KOPT-K1 (cell line): ENCODE results near the gene ATP11A.

Experiments
- H3K27ac ChIP-seq: fragments of 200-600 bp; sonication (generic); 2 replicates; pipeline ENCODE4 v1.5.1; 2016; ENCODE audit warnings: antibody characterized with exemption, mild to moderate bottlenecking, low read depth, low read length; ENCODE audit not compliant: poor library complexity, severe bottlenecking
- H3K36me3 ChIP-seq: fragments of 200-600 bp; sonication (generic); 2 replicates; pipeline ENCODE4 v1.5.1; 2017; ENCODE audit warnings: antibody characterized with exemption, mild to moderate bottlenecking, low read length, moderate library complexity; ENCODE audit not compliant: insufficient read depth
- H3K9me3 ChIP-seq: fragments of 200-600 bp; sonication (generic); 2 replicates; pipeline ENCODE4 v1.5.1; 2017; ENCODE audit warnings: antibody characterized with exemption, low read length, mild to moderate bottlenecking; ENCODE audit not compliant: insufficient read depth, poor library complexity, severe bottlenecking

Gene ATP11A

DNA sequence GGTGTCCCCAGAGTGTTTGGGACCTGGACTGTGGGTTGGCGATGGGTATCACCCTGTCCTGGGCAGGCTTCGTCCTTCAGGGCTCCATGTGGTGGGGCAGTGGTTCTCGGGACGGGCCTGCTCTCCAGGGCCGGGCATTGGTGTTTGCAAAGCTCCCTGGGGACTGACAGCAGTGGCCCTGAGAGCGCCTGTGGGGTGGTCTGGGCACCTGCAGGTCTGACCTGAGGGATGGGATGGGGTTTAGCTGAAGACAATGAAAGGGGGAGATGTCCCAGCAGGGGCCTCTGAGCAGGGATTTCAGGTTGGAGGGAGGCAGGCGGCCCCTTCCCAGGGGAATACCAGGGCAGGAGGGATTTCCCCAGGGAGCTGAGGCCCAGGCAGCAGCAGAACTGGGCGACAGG, 210.9 kb downstream of the ATP11A start:
- Histone ChIP-seq H3K36me3 (no peaks in the 10 kb centered on the region), H3K27ac (no peak overlapping the region), H3K9me3 (peaks cover 31% of the 10 kb centered on the region)

DNA sequence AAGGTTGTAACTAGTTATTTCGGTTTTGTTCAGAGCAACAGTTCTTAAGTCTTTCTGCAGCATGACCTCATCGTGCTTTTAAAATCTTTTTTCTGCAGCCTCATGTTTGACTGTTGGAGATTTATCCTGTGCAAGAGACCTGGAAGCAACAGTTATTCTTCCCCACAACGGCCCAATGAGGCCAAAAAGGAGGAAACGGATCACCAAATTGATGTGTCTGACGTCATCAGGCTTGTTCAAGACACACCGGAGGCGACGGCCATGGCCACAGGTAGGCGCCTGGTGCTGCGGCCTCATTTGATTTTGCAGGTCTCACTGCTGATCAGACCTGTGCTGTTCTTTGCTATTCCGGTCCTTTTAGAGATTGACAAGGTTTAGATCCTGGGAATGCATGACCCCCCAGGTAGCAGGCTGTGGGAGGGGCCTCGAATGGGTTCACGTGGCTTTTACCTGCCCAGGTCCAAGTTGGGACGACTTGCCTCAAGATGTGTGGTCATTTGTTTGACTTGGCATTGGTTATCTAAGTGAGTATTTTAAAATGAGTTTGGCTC, 212.3 kb downstream of the ATP11A start:
- peaks cover 31% of the 10 kb centered on the region for H3K9me3 ChIP-seq
- no peak overlapping the region for H3K27ac ChIP-seq
- no peaks in the 10 kb centered on the region for H3K36me3 ChIP-seq

DNA sequence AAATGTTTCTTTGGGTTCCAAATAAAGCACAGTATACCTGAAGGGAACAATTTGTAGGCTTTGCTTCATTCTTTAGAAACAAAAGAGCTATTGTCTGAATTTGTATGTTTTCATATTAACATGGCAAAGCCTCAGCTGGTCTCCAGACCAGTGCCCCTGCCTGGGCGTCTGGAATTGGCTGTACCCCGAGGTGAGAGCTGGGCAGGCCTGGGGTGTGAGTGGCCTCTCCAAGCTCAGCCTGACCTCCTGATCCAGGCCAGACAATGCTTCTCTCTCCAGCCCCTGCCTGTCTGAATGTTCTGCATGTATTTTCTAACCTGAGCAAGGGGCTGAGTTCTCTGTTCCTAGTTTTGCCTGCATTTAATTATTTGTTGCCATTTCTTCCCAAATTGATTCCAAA, 212.8 kb downstream of the ATP11A start:
- Histone ChIP-seq H3K36me3 (no peaks in the 10 kb centered on the region), H3K27ac (no peak overlapping the region), H3K9me3 (peaks cover 31% of the 10 kb centered on the region)

DNA sequence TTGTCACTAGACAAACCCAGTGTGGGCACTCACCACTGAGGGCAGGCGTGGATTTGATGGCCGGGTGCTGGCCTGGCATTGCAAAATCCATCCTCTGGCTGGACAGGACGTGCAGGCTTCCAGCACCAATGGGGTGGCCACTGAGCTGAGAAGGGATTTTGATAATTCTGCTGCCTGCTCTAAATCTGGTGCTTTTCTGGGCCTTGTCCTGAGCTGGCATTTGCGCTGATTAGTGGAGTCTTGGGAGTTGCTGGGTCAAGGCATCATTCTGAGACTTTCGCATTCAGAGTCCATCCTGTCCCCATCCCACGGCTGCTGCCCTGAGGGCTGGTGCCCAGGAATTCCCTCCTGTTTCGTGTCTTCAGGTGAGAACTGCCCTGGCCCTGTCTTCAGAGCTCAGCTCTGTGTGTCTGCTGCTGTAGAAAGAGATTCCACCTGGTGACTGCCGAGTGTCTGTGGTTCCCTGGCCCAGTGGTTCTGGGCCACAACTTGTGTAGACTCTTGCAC, 213.3 kb downstream of the ATP11A start:
- Histone ChIP-seq H3K9me3 (peaks cover 31% of the 10 kb centered on the region), H3K27ac (no peak overlapping the region)

DNA sequence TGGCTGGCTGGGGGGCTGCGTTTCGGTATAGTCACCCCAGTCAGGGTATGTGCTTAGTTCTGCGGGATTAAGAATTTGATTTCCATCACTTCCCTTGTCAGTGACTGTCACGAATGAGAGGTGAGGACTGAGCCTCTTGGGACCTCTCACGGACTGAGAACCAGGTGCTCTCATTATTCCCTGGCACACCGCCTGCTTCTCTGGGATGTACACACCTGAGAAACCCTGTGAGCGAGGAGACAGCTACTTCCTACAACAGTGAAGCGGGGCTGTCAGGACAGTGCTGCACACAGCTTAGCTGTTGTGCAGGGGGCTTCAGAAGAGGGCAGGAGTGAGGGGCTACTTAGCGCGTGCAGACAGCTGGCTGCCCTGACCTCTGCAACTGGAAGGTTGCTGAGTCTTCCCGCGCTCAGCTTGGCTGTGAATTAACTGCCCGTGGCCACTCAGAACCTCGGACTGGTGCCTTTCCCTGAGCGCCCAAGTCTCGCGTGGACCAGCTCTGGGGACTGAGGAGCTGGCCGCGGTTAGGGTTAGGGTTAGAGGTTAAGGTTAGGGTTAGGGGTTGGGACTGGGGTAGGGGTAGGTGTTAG, 213.9 kb downstream of the ATP11A start:
- H3K27ac ChIP-seq = no peak overlapping the region
- no peaks in the 10 kb centered on the region for H3K36me3 ChIP-seq
- H3K9me3 ChIP-seq = peaks cover 31% of the 10 kb centered on the region

More for the DNA sequence above, 213.3 kb downstream of the ATP11A start:
- no peaks in the 10 kb centered on the region for H3K36me3 ChIP-seq

DNA sequence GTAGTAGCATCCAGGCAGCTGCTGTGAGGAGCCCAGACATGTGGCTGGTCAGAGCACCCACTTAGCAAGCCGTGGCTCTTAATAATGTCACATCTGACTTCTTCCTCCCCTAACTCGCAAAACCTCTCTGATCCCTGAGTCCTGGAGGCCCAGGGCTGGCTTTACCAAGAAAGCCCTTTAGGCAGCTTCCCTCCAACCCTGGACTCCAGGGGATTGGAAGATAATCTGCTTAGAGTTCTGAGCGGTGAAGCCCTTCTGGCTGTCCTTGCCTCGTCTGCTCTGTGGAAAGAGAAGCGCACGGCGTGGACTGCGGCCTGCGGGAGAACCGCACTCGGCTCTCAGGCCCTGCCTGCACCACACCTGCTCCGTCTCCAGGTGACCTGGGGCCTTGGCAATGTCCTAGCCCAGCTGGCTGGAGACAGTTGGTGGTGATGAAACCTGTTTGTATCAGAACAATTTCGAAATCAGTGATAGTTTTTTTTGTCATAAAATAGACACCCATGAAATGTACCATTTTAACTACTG, 214.7 kb downstream of the ATP11A start:
- peaks cover 31% of the 10 kb centered on the region for H3K9me3 ChIP-seq
- H3K36me3 ChIP-seq = no peaks in the 10 kb centered on the region
- H3K27ac ChIP-seq = no peak overlapping the region

DNA sequence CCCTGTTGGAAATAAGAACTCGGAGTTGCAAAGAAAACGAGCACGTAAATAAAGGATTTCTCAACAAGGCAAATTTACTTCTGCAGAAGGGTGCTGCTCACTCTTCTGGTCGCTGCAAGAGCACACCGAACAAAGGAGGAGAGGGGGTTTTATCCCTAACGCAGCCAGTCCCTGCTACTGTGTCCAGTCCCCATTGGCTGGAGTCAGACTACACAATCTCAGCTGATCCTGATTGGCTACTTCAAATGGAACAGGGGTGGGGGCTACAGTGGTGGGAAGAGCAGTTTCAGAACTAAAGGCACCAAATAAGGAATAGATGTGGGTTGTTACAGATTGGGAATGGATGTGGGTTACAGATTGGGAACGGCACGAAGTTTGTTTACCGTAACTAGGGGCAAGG, 215.2 kb downstream of the ATP11A start:
- peaks cover 31% of the 10 kb centered on the region for H3K9me3 ChIP-seq
- no peak overlapping the region for H3K27ac ChIP-seq
- no peaks in the 10 kb centered on the region for H3K36me3 ChIP-seq

DNA sequence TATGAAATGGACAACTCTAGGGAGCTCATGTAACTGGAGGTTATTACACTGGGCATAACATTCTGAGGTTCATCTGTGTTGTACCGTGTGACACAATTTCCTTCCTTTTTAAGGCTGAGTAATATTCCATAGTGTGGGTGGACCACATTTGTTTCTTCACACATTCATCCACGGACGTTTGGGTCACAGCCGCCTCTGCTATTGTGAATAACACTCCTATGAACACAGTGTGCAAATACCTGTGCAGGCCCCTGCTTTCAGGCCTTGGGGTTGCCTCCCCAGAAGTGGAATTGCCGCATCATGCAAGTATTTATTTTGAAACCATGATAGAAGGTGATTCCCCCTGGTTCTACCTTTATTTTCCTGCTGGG, 215.8 kb downstream of the ATP11A start:
- H3K9me3 ChIP-seq = peaks cover 31% of the 10 kb centered on the region
- H3K36me3 ChIP-seq = no peaks in the 10 kb centered on the region
- H3K27ac ChIP-seq = no peak overlapping the region

DNA sequence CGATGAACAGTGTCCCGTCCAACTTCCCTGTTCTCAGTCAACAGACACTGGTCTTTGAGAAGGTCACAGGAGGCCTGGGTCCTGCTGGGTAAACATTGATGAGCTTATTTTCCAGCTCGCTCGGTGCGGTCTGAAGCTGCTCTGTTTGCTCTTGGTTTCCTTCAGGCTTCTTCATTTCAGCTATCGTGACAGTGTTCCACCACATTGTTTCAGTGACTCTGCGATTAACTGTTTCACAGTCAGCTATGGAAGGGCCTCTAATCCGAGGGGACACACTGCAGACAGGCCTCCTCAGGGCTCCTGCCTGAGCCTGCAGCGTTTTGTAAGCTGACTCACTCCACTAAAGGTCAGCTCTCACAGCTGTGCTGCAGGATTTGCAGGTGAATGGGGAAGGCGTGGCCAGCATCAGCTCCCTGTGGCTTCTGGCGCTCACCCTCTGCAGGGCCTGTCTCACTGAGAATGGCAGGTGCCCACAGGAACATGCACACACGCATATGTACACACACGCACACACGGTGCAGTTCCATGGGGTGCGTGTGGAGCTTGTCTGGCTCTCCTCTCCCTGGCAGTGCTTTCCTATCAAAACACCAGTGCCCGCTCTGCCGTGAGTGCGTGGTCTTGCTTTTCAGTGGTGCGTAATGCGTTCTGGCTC, 216.3 kb downstream of the ATP11A start:
- Histone ChIP-seq H3K9me3 (peaks cover 31% of the 10 kb centered on the region), H3K36me3 (no peaks in the 10 kb centered on the region), H3K27ac (no peak overlapping the region)

DNA sequence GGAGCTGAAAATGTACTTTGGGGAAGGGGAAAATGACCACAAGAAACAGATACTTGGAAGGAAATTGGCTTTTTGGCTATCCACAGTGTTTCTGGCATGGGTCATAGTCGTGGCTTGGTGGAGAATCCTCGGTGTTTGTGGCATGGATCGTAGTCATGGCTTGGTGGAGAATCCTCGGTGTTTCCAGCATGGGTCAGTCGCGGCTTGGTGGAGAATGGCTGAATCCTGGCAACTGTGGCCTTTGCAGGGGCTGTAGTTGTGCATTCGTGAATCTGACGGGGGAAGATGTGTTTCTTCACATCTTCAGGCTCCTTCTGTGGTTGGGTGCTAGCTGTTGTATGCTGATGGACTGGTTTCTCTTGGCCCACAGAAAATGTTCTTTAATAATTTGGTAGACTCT, 217.4 kb downstream of the ATP11A start:
- Histone ChIP-seq H3K9me3 (peaks cover 31% of the 10 kb centered on the region), H3K27ac (no peak overlapping the region), H3K36me3 (no peaks in the 10 kb centered on the region)

DNA sequence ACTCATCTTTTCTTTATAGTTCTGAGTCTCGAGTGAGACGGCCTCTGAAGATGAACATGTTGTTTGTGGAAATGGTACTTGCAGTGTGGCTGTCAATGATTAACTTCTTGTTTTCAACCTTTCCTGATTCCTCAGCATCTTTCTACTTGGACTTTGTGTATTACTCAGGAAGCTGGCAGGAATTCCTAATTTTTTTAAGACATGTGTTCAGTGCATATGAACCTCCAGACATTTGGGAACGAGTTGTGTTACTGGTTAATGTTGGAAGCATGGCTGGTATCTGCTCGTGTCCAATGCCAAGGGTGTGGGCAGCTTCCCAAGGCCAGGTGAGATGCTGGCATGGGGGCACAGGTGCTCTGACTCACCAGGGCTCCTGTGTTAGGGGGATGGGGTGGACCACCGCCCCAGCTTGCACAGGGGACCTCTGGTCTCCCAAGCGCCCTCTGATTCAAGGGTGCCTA, 218.1 kb downstream of the ATP11A start:
- Histone ChIP-seq H3K36me3 (no peaks in the 10 kb centered on the region), H3K27ac (no peak overlapping the region), H3K9me3 (peaks cover 26% of the 10 kb centered on the region)

DNA sequence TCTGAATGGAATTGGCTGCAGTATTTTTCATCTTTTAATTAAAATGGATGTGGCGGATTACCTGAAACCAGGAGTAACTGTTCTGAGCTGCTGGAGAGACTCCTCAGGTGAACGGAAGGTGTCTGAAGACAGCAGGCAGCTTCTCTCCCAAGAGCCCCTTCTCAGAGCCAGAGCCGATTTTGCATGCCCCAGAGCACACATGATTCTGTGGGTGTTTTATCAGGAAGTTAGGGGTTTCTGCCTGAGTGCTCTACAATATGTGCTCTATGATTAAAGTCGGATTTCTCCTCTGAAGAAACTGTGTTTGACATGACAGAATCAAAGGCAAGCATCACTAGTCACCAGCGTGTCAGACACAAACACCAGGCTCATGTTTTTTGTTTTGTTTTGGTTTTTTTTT, 218.5 kb downstream of the ATP11A start:
- Histone ChIP-seq H3K9me3 (peaks cover 21% of the 10 kb centered on the region), H3K27ac (no peak overlapping the region), H3K36me3 (no peaks in the 10 kb centered on the region)

DNA sequence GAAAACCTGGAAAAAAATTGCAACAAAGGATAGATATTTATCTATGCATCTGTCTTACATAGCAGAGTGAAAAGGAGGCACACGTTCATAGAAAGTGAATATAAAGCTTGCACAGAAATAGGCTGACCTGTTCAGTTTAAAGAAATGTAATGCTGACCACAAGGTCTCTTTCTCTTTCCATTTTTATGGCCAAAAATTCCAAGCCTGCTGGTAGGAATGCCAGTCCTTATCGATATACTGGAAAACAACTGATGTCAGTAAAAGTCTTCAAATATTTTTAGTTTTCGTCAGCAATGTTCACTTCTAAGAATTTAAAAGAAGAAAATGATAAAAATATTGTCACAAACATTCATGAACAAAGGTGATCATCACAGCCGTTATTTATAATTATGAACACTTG, 220.2 kb downstream of the ATP11A start:
- no peak overlapping the region for H3K27ac ChIP-seq

DNA sequence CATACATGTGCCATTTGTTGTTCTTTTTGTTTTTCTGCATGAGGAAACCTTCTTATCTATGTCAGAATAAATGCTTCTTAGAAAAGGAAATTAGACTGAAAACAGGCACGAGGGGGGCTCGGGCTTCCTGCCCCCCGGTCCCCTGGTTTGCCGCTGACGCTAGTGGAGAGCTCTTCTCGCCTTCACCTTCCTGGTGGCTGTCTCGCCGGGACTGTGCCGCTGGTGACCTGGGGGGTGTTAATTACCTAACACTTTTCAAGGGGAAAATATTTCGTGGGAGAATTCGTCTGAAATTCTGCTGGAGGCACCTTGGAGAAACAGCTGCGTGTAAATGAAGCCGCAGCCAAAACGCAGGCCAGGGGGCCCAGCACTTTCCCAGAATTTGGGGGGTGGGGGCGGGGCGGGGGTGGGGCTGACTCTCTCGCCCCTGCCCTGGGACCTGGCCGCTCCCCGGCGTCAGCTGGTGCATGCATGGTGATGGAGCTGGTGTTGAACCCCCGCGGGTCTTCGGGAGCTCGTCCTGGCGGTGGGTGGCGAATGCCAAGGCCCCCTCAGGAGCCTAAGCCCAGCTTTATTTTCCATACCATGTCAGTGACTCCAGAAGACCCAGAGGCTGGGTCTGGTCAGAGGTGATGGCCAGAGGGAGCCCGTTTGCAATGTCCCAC, 220.9 kb downstream of the ATP11A start:
- Histone ChIP-seq H3K36me3 (no peaks in the 10 kb centered on the region), H3K9me3 (no peaks in the 10 kb centered on the region), H3K27ac (no peak overlapping the region)

More for the DNA sequence above, 220.2 kb downstream of the ATP11A start:
- Histone ChIP-seq H3K36me3 (no peaks in the 10 kb centered on the region), H3K9me3 (peaks cover 6% of the 10 kb centered on the region)

DNA sequence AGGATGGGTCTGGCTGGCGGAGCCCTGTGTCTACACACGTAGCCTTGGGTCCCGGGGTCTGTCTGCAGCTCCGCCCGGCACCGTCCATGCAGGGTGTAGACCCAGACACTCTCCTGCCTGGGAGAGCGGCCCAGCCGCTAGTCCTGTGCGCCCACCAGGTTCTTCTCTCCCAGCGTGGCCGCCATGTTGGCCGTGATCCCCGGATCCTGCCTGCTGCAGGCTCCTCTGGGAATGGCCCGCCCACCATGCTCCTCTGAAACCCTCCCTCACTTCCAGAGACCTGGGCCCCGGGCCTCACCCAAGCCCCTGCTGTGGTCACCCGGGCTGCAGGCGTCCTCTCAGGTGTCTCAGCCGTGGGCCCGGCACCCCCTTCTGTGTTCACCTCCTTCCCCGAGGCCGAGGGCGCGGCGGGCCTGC, 221.5 kb downstream of the ATP11A start:
- Histone ChIP-seq H3K36me3 (no peaks in the 10 kb centered on the region), H3K27ac (no peak overlapping the region), H3K9me3 (no peaks in the 10 kb centered on the region)
